ENCODE measurements around the gene SIRPA.

GRCh38 chr20:1894951-1895673, at the start of gene SIRPA:
- TF ChIP-seq CTCF (IDR thresholded peaks at IDR 0.05) (no peak), POLR2A (IDR thresholded peaks at IDR 0.05) (no peak)
